ENCODE data around the gene IL15.

IL15 gene

GRCh38 chr4:141652161-141652778, 15.9 kb downstream of the IL15 start:
- Histone ChIP-seq H3K4me1 (ENCODE audit: control insufficient read depth, insufficient read depth, low read length) (no peaks in the 10 kb centered on the region), H3K36me3 (ENCODE audit: control insufficient read depth, insufficient read depth, low read length) (no peaks in the 10 kb centered on the region), H3K9me3 (ENCODE audit: control insufficient read depth, low read length) (no peaks in the 10 kb centered on the region), H3K27me3 (ENCODE audit: control insufficient read depth, insufficient read depth, low read length) (no peaks in the 10 kb centered on the region), H3K9ac (ENCODE audit: low read length) (no peak overlapping the region), H3K4me3 (ENCODE audit: low read length) (no peak overlapping the region)

- Histone ChIP-seq H3K9me3 (ENCODE audit: control insufficient read depth, low read length) (no peaks in the 10 kb centered on the region), H3K27me3 (ENCODE audit: control insufficient read depth, insufficient read depth, low read length) (no peaks in the 10 kb centered on the region), H3K4me3 (ENCODE audit: low read length) (no peak overlapping the region), H3K9ac (ENCODE audit: low read length) (no peak overlapping the region), H3K36me3 (ENCODE audit: control insufficient read depth, insufficient read depth, low read length) (no peaks in the 10 kb centered on the region), H3K4me1 (ENCODE audit: control insufficient read depth, insufficient read depth, low read length) (no peaks in the 10 kb centered on the region)
Observed at GRCh38 chr4:141654098-141654497, 17.7 kb downstream of the IL15 start.

GRCh38 chr4:141656031-141656430, 19.6 kb downstream of the IL15 start:
- Histone ChIP-seq H3K27me3 (ENCODE audit: control insufficient read depth, insufficient read depth, low read length) (no peaks in the 10 kb centered on the region), H3K9me3 (ENCODE audit: control insufficient read depth, low read length) (no peaks in the 10 kb centered on the region), H3K9ac (ENCODE audit: low read length) (no peak overlapping the region), H3K4me1 (ENCODE audit: control insufficient read depth, insufficient read depth, low read length) (no peaks in the 10 kb centered on the region), H3K4me3 (ENCODE audit: low read length) (no peak overlapping the region), H3K36me3 (ENCODE audit: control insufficient read depth, insufficient read depth, low read length) (no peaks in the 10 kb centered on the region)

- no peaks in the 10 kb centered on the region for H3K27me3 ChIP-seq (ENCODE audit: control insufficient read depth, insufficient read depth, low read length)
- no peaks in the 10 kb centered on the region for H3K36me3 ChIP-seq (ENCODE audit: control insufficient read depth, insufficient read depth, low read length)
- no peak overlapping the region for H3K4me3 ChIP-seq (ENCODE audit: low read length)
- H3K9ac ChIP-seq (ENCODE audit: low read length) = no peak overlapping the region
- no peaks in the 10 kb centered on the region for H3K9me3 ChIP-seq (ENCODE audit: control insufficient read depth, low read length)
- no peaks in the 10 kb centered on the region for H3K4me1 ChIP-seq (ENCODE audit: control insufficient read depth, insufficient read depth, low read length)
Observed at GRCh38 chr4:141657550-141658250, 21.3 kb downstream of the IL15 start.

- H3K27me3 ChIP-seq (ENCODE audit: control insufficient read depth, insufficient read depth, low read length) = no peaks in the 10 kb centered on the region
- H3K9me3 ChIP-seq (ENCODE audit: control insufficient read depth, low read length) = no peaks in the 10 kb centered on the region
- no peaks in the 10 kb centered on the region for H3K4me1 ChIP-seq (ENCODE audit: control insufficient read depth, insufficient read depth, low read length)
- no peaks in the 10 kb centered on the region for H3K36me3 ChIP-seq (ENCODE audit: control insufficient read depth, insufficient read depth, low read length)
- H3K9ac ChIP-seq (ENCODE audit: low read length) = no peak overlapping the region
- H3K4me3 ChIP-seq (ENCODE audit: low read length) = no peak overlapping the region
Observed at GRCh38 chr4:141658309-141658708, 21.9 kb downstream of the IL15 start.

GRCh38 chr4:141659539-141659938, 23.2 kb downstream of the IL15 start:
- Histone ChIP-seq H3K4me1 (ENCODE audit: control insufficient read depth, insufficient read depth, low read length) (no peaks in the 10 kb centered on the region), H3K27me3 (ENCODE audit: control insufficient read depth, insufficient read depth, low read length) (no peaks in the 10 kb centered on the region), H3K36me3 (ENCODE audit: control insufficient read depth, insufficient read depth, low read length) (no peaks in the 10 kb centered on the region), H3K9me3 (ENCODE audit: control insufficient read depth, low read length) (no peaks in the 10 kb centered on the region), H3K9ac (ENCODE audit: low read length) (no peak overlapping the region), H3K4me3 (ENCODE audit: low read length) (no peak overlapping the region)

GRCh38 chr4:141660880-141661279, 24.5 kb downstream of the IL15 start:
- H3K9ac ChIP-seq (ENCODE audit: low read length) = no peak overlapping the region
- no peaks in the 10 kb centered on the region for H3K36me3 ChIP-seq (ENCODE audit: control insufficient read depth, insufficient read depth, low read length)
- H3K27me3 ChIP-seq (ENCODE audit: control insufficient read depth, insufficient read depth, low read length) = no peaks in the 10 kb centered on the region
- H3K4me1 ChIP-seq (ENCODE audit: control insufficient read depth, insufficient read depth, low read length) = no peaks in the 10 kb centered on the region
- no peaks in the 10 kb centered on the region for H3K9me3 ChIP-seq (ENCODE audit: control insufficient read depth, low read length)
- no peak overlapping the region for H3K4me3 ChIP-seq (ENCODE audit: low read length)

- no peaks in the 10 kb centered on the region for H3K27me3 ChIP-seq (ENCODE audit: control insufficient read depth, insufficient read depth, low read length)
- H3K9ac ChIP-seq (ENCODE audit: low read length) = no peak overlapping the region
Observed at GRCh38 chr4:141668200-141668910, 32.0 kb downstream of the IL15 start.

GRCh38 chr4:141669501-141669900, 33.1 kb downstream of the IL15 start:
- Histone ChIP-seq H3K4me1 (ENCODE audit: control insufficient read depth, insufficient read depth, low read length) (no peaks in the 10 kb centered on the region), H3K9ac (ENCODE audit: low read length) (no peak overlapping the region), H3K9me3 (ENCODE audit: control insufficient read depth, low read length) (no peaks in the 10 kb centered on the region), H3K36me3 (ENCODE audit: control insufficient read depth, insufficient read depth, low read length) (no peaks in the 10 kb centered on the region), H3K4me3 (ENCODE audit: low read length) (no peak overlapping the region), H3K27me3 (ENCODE audit: control insufficient read depth, insufficient read depth, low read length) (no peaks in the 10 kb centered on the region)

More at GRCh38 chr4:141668200-141668910, 32.0 kb downstream of the IL15 start:
- Histone ChIP-seq H3K4me1 (ENCODE audit: control insufficient read depth, insufficient read depth, low read length) (no peaks in the 10 kb centered on the region), H3K36me3 (ENCODE audit: control insufficient read depth, insufficient read depth, low read length) (no peaks in the 10 kb centered on the region), H3K9me3 (ENCODE audit: control insufficient read depth, low read length) (no peaks in the 10 kb centered on the region), H3K4me3 (ENCODE audit: low read length) (no peak overlapping the region)

- Histone ChIP-seq H3K36me3 (ENCODE audit: control insufficient read depth, insufficient read depth, low read length) (no peaks in the 10 kb centered on the region), H3K4me1 (ENCODE audit: control insufficient read depth, insufficient read depth, low read length) (peaks cover 17% of the 10 kb centered on the region), H3K9me3 (ENCODE audit: control insufficient read depth, low read length) (no peaks in the 10 kb centered on the region), H3K4me3 (ENCODE audit: low read length) (no peak overlapping the region), H3K9ac (ENCODE audit: low read length) (no peak overlapping the region), H3K27me3 (ENCODE audit: control insufficient read depth, insufficient read depth, low read length) (no peaks in the 10 kb centered on the region)
Observed at GRCh38 chr4:141675384-141675783, 39.0 kb downstream of the IL15 start.

- Histone ChIP-seq H3K9ac (ENCODE audit: low read length) (no peak overlapping the region), H3K9me3 (ENCODE audit: control insufficient read depth, low read length) (no peaks in the 10 kb centered on the region), H3K4me3 (ENCODE audit: low read length) (no peak overlapping the region), H3K4me1 (ENCODE audit: control insufficient read depth, insufficient read depth, low read length) (peaks cover 18% of the 10 kb centered on the region), H3K36me3 (ENCODE audit: control insufficient read depth, insufficient read depth, low read length) (no peaks in the 10 kb centered on the region), H3K27me3 (ENCODE audit: control insufficient read depth, insufficient read depth, low read length) (no peaks in the 10 kb centered on the region)
Observed at GRCh38 chr4:141676087-141676670, 39.8 kb downstream of the IL15 start.

GRCh38 chr4:141680060-141680459, 43.7 kb downstream of the IL15 start:
- Histone ChIP-seq H3K4me3 (ENCODE audit: low read length) (no peak overlapping the region), H3K36me3 (ENCODE audit: control insufficient read depth, insufficient read depth, low read length) (no peaks in the 10 kb centered on the region), H3K9me3 (ENCODE audit: control insufficient read depth, low read length) (no peaks in the 10 kb centered on the region), H3K27me3 (ENCODE audit: control insufficient read depth, insufficient read depth, low read length) (no peaks in the 10 kb centered on the region), H3K4me1 (ENCODE audit: control insufficient read depth, insufficient read depth, low read length) (peaks cover 18% of the 10 kb centered on the region), H3K9ac (ENCODE audit: low read length) (no peak overlapping the region)
